PC-3 (cell line): ENCODE results near the gene SPACA6. TPM values are rescaled to one million over a fixed set of nuclear protein-coding genes. Genes with fewer than 3 reads are reported as not detected.

Experiments
- ATAC-seq: fragments of 200-7000 bp; cut with Tn5 transposase; 2 replicates; pipeline ENCODE4 v1.9.1; 2020; ENCODE audit warnings: mild to moderate bottlenecking, moderate library complexity
- BruUV-seq: library from RNA; stranded (reverse); fragments of 400-500 nt; replicated peaks from 2 replicates; lab custom pipeline; 2021; lab: Mats Ljungman, UMichigan
- CTCF ChIA-PET: fragments of 300-600 bp; sonication (Branson Sonifier 250); formaldehyde crosslinking; loops from one replicate; lab custom pipeline; 2022; ENCODE audit warnings: antibody characterized with exemption; lab: Charles Lee
- POLR2A ChIA-PET: fragments of 300-600 bp; sonication (Branson Sonifier 250); formaldehyde crosslinking; loops from one replicate; lab custom pipeline; 2022; ENCODE audit warnings: antibody characterized with exemption; ENCODE audit not compliant: unreplicated experiment; lab: Charles Lee
- DNase-seq: peaks from one replicate; pipeline ENCODE4 v3.0.0-alpha.2; 2015
- H2AFZ ChIP-seq: fragments of 300-600 bp; sonication (generic); 2 replicates; pipeline ENCODE4 v1.6.0; 2016; ENCODE audit warnings: antibody characterized with exemption, low read length
- H3F3A ChIP-seq: fragments of 300-600 bp; sonication (generic); one replicate; pipeline ENCODE4 v1.6.0; 2017; ENCODE audit warnings: antibody characterized with exemption, low read length, control low read depth, mild to moderate bottlenecking; ENCODE audit not compliant: unreplicated experiment
- H3K27ac ChIP-seq: fragments of 300-600 bp; sonication (generic); 2 replicates; pipeline ENCODE4 v1.5.1; 2016; ENCODE audit warnings: mild to moderate bottlenecking, low read length
- H3K27me3 ChIP-seq: fragments of 300-600 bp; sonication (generic); 2 replicates; pipeline ENCODE4 v1.6.1; 2016; ENCODE audit warnings: low read length, mixed read lengths
- H3K36me3 ChIP-seq: fragments of 300-600 bp; sonication (generic); 2 replicates; pipeline ENCODE4 v1.6.1; 2016; ENCODE audit warnings: low read depth, mixed run types, low read length, mixed read lengths
- H3K4me1 ChIP-seq: fragments of 300-600 bp; sonication (generic); 2 replicates; pipeline ENCODE4 v1.5.1; 2016; ENCODE audit warnings: low read length; ENCODE audit not compliant: insufficient read depth
- H3K4me2 ChIP-seq: fragments of 300-600 bp; sonication (generic); 2 replicates; pipeline ENCODE4 v1.6.0; 2016; ENCODE audit warnings: low read length
- H3K4me3 ChIP-seq: fragments of 300-600 bp; sonication (generic); 2 replicates; pipeline ENCODE4 v1.5.1; 2016; ENCODE audit warnings: mild to moderate bottlenecking, low read length, mixed read lengths
- H3K79me2 ChIP-seq: fragments of 300-600 bp; sonication (generic); 2 replicates; pipeline ENCODE4 v1.6.1; 2017; ENCODE audit warnings: low read length, mixed read lengths
- H3K9ac ChIP-seq: fragments of 300-600 bp; sonication (generic); 2 replicates; pipeline ENCODE4 v1.6.0; 2016; ENCODE audit warnings: mild to moderate bottlenecking, low read length
- H3K9me2 ChIP-seq: fragments of 300-600 bp; sonication (generic); replicated peaks from 2 replicates; pipeline ENCODE4 v1.6.1; 2016; ENCODE audit warnings: mixed run types, low read length, mixed read lengths
- H3K9me3 ChIP-seq: fragments of 300-600 bp; sonication (generic); 2 replicates; pipeline ENCODE4 v1.6.1; 2016; ENCODE audit warnings: low read length, mixed read lengths
- H4K20me1 ChIP-seq: fragments of 300-600 bp; sonication (generic); 2 replicates; pipeline ENCODE4 v1.6.1; 2016; ENCODE audit warnings: low read length, mixed read lengths
- CTCF ChIP-seq: fragments of 300-600 bp; sonication (generic); conservative IDR thresholded peaks from 2 replicates; pipeline ENCODE4 v1.5.1; 2017; ENCODE audit warnings: antibody characterized with exemption, low read depth, mild to moderate bottlenecking, low read length
- EZH2 ChIP-seq: fragments of 300-600 bp; sonication (generic); IDR thresholded peaks from one replicate; pipeline ENCODE4 v1.6.1; 2017; ENCODE audit warnings: antibody characterized with exemption, mild to moderate bottlenecking, low read length; ENCODE audit not compliant: unreplicated experiment
- EZH2phosphoT487 ChIP-seq: fragments of 300-600 bp; sonication (generic); IDR thresholded peaks from 2 replicates; pipeline ENCODE4 v1.6.1; 2018; ENCODE audit warnings: mild to moderate bottlenecking, antibody characterized with exemption, low read length, borderline replicate concordance
- intact Hi-C: fragments of 100-400 bp; cut with micrococcal nuclease; formaldehyde crosslinking; loops from 2 replicates; pipeline ENCODE4 v1.9.0; 2023
- total RNA-seq: library from RNA; depleted of rRNA; stranded (reverse); fragments of >200 nt; gene quantifications from 2 replicates; pipeline ENCODE4 v1.2.3, GENCODE V29; 2014

The SPACA6 gene
- total RNA-seq, 1 experiment from 2014 or later: 10.1 TPM

- ATAC-seq (no peak), DNase-seq (no peak)
- no peak overlapping the region for H2AFZ ChIP-seq
- H3K36me3 ChIP-seq: peaks cover 65% of the 10 kb centered on the region
- ChIA-PET POLR2A (no interaction called here), CTCF (no interaction called here)
- no TSS peak for BruUV-seq
- no peak overlapping the region for H3K9ac ChIP-seq
- no peaks in the 10 kb centered on the region for H3K27me3 ChIP-seq
- no peaks in the 10 kb centered on the region for H3K9me2 ChIP-seq
- no peaks in the 10 kb centered on the region for H3K9me3 ChIP-seq
- no peak overlapping the region for H3K4me3 ChIP-seq
- peaks cover 27% of the 10 kb centered on the region for H4K20me1 ChIP-seq
- H3F3A ChIP-seq: no peaks in the 10 kb centered on the region
- peaks cover 11% of the 10 kb centered on the region for H3K4me1 ChIP-seq
- no peak for TF ChIP-seq CTCF
- no peak for TF ChIP-seq EZH2phosphoT487
- TF ChIP-seq EZH2: no peak
- H3K27ac ChIP-seq: no peak overlapping the region
- H3K79me2 ChIP-seq: peaks cover 66% of the 10 kb centered on the region
- no peak overlapping the region for H3K4me2 ChIP-seq
- intact Hi-C loops: no loop called here
Observed at GRCh38 chr19:51694318-51695085, 1.4 kb downstream of the SPACA6 start.

GRCh38 chr19:51695088-51695487 is 2.0 kb downstream of the SPACA6 start:
- intact Hi-C loops: no loop called here
- no peak overlapping the region for H3K4me2 ChIP-seq
- peaks cover 68% of the 10 kb centered on the region for H3K36me3 ChIP-seq
- H3K9me3 ChIP-seq: no peaks in the 10 kb centered on the region
- ATAC-seq (no peak), DNase-seq (no peak)
- BruUV-seq: no TSS peak
- no peak overlapping the region for H2AFZ ChIP-seq
- H3K4me1 ChIP-seq: peaks cover 11% of the 10 kb centered on the region
- H4K20me1 ChIP-seq: peaks cover 27% of the 10 kb centered on the region
- no peaks in the 10 kb centered on the region for H3K9me2 ChIP-seq
- ChIA-PET POLR2A (no interaction called here), CTCF (no interaction called here)
- TF ChIP-seq CTCF (no peak), EZH2 (no peak), EZH2phosphoT487 (no peak)
- no peaks in the 10 kb centered on the region for H3F3A ChIP-seq
- no peak overlapping the region for H3K4me3 ChIP-seq
- H3K27me3 ChIP-seq: no peaks in the 10 kb centered on the region
- no peak overlapping the region for H3K9ac ChIP-seq
- H3K27ac ChIP-seq: no peak overlapping the region
- peaks cover 60% of the 10 kb centered on the region for H3K79me2 ChIP-seq

- TF ChIP-seq EZH2phosphoT487: no peak
- no peak for TF ChIP-seq EZH2
- TF ChIP-seq CTCF: no peak
- no peak overlapping the region for H3K4me2 ChIP-seq
- POLR2A ChIA-PET: no interaction called here
- H3K27me3 ChIP-seq: no peaks in the 10 kb centered on the region
- no peak overlapping the region for H3K4me3 ChIP-seq
- no peaks in the 10 kb centered on the region for H3K9me3 ChIP-seq
- DNase-seq (no peak), ATAC-seq (no peak)
- CTCF ChIA-PET: no interaction called here
- no peaks in the 10 kb centered on the region for H3K9me2 ChIP-seq
- peaks cover 68% of the 10 kb centered on the region for H3K36me3 ChIP-seq
- peaks cover 53% of the 10 kb centered on the region for H3K79me2 ChIP-seq
- intact Hi-C loops: no loop called here
- H3F3A ChIP-seq: no peaks in the 10 kb centered on the region
- H4K20me1 ChIP-seq: peaks cover 27% of the 10 kb centered on the region
- H2AFZ ChIP-seq: no peak overlapping the region
- no TSS peak for BruUV-seq
- peaks cover 11% of the 10 kb centered on the region for H3K4me1 ChIP-seq
- no peak overlapping the region for H3K9ac ChIP-seq
- no peak overlapping the region for H3K27ac ChIP-seq
Observed at GRCh38 chr19:51695702-51696315, 2.7 kb downstream of the SPACA6 start.
